HL-60/S4 treated with phorbol 12-myristate 13-acetate at 8.2 ng/mL for 4 days and 3 days (cell line): ENCODE results near the gene SNX4.
"Not testable (repeated sequence)": the region's sequence is repeated elsewhere in the genome, so short reads cannot be mapped to it uniquely, and the experiment has no call there.

ENCODE experiments used
- in situ Hi-C: fragments of 300-500 bp; cut with MboI; formaldehyde crosslinking; loops from 2 replicates; pipeline ENCODE4 v1.15.0; 2022; ENCODE audit warnings: low sequenced_read_pairs

The SNX4 gene

GRCh38 chr3:125519678-125520562, at the start of gene SNX4:
Gene SNX4 (minus strand): TSS chr3:125520202. CDS start chr3:125520172, 30 bp downstream.
- in situ Hi-C loops, result no loop called here

- in situ Hi-C loops, result no loop called here
Observed at GRCh38 chr3:125556314-125556713, 36.3 kb upstream of the SNX4 start.

GRCh38 chr3:125552401-125552800, 32.4 kb upstream of the SNX4 start:
- in situ Hi-C loops, result no loop called here

GRCh38 chr3:125528920-125529319, 8.9 kb upstream of the SNX4 start:
- in situ Hi-C loops, result no loop called here

- in situ Hi-C loops, result no loop called here
Observed at GRCh38 chr3:125525153-125525552, 5.2 kb upstream of the SNX4 start.

GRCh38 chr3:125520563-125520919, 539 bp upstream of the SNX4 start:
- in situ Hi-C loops, result not testable (repeated sequence)

- in situ Hi-C loops, result no loop called here
Observed at GRCh38 chr3:125515421-125515820, 4.6 kb downstream of the SNX4 start.

- in situ Hi-C loops, result no loop called here
Observed at GRCh38 chr3:125513490-125514115, 6.4 kb downstream of the SNX4 start.

- in situ Hi-C loops, result no loop called here
Observed at GRCh38 chr3:125512135-125512920, 7.7 kb downstream of the SNX4 start.

GRCh38 chr3:125511420-125512118, 8.4 kb downstream of the SNX4 start:
- in situ Hi-C loops, result no loop called here

- in situ Hi-C loops, result no loop called here
Observed at GRCh38 chr3:125507128-125507527, 12.9 kb downstream of the SNX4 start.

GRCh38 chr3:125498630-125499029, 21.4 kb downstream of the SNX4 start:
- in situ Hi-C loops, result no loop called here

GRCh38 chr3:125496701-125497100, 23.3 kb downstream of the SNX4 start:
- in situ Hi-C loops, result no loop called here

GRCh38 chr3:125482406-125482805, 37.6 kb downstream of the SNX4 start:
- in situ Hi-C loops, result no loop called here

GRCh38 chr3:125481786-125482185, 38.2 kb downstream of the SNX4 start:
- in situ Hi-C loops, result no loop called here

- in situ Hi-C loops, result not testable (repeated sequence)
Observed at GRCh38 chr3:125481375-125481759, 38.6 kb downstream of the SNX4 start.

GRCh38 chr3:125480656-125481374, 39.2 kb downstream of the SNX4 start:
- in situ Hi-C loops, result no loop called here

GRCh38 chr3:125479091-125479490, 40.9 kb downstream of the SNX4 start:
- in situ Hi-C loops, result no loop called here

- in situ Hi-C loops, result no loop called here
Observed at GRCh38 chr3:125478326-125478725, 41.7 kb downstream of the SNX4 start.

- in situ Hi-C loops, result no loop called here
Observed at GRCh38 chr3:125477701-125478100, 42.3 kb downstream of the SNX4 start.
